ENCODE measurements around the gene MAPKAP1.

The MAPKAP1 gene

DNA sequence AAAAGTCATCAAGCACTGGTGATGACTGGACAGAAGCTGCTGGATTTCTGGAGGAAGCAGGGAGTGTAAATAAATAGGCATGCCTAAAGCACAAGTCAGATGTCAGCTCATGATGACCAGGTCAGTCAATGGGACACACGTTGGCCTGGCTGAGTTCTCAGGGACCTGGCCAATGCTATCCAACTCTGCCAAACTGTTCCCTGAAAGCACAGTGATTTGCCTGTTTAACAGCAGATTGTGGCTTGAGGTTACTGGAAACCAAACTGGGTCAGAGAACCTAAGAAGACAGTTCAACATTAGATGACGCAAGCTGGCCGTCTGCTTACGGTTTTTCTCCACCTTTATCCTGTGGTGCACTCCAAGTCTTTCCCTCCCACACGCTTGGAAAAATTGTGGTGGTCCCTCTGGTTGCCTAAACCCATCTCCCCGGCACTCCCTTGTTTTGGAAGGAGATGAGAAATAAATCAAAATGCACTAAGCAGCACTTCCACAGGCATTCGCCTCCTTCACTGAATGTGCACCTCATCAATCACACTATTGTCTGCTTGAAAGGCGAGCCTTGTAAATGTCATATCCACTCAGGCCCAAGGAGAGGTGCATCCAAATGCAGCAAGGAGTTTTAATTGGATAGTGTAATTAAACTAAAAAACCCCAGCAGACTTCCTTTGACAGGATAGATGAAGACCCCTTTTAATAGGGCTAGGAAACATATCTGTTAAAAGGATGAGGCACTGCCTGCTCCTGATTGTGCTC lies 245.9 kb downstream of the MAPKAP1 start:
- ATAC-seq (replicated peaks; ENCODE audit: extremely low read depth, poor library complexity, severe bottlenecking) (no peak), DNase-seq (ENCODE audit: low spot score in 2 of 2) (no peak)
- Mint-ChIP-seq H3K4me1 (no peaks in the 10 kb centered on the region), H3K4me3 (no peak overlapping the region), H3K27ac (ENCODE audit: low read depth) (no peak overlapping the region), H3K36me3 (ENCODE audit: insufficient read depth) (peaks cover 13% of the 10 kb centered on the region), H3K27me3 (no peaks in the 10 kb centered on the region), H3K9me3 (no peaks in the 10 kb centered on the region)

GRCh38 chr9:125460346-125460745 lies 246.7 kb downstream of the MAPKAP1 start:
- no peak overlapping the region for H3K27ac Mint-ChIP-seq (ENCODE audit: low read depth)
- H3K4me3 Mint-ChIP-seq = no peak overlapping the region
- ATAC-seq (replicated peaks; ENCODE audit: extremely low read depth, poor library complexity, severe bottlenecking) (no peak), DNase-seq (ENCODE audit: low spot score in 2 of 2) (no peak)
- H3K27me3 Mint-ChIP-seq = no peaks in the 10 kb centered on the region
- H3K9me3 Mint-ChIP-seq = no peaks in the 10 kb centered on the region
- H3K4me1 Mint-ChIP-seq = no peaks in the 10 kb centered on the region
- H3K36me3 Mint-ChIP-seq (ENCODE audit: insufficient read depth) = peaks cover 13% of the 10 kb centered on the region

- ATAC-seq (replicated peaks; ENCODE audit: extremely low read depth, poor library complexity, severe bottlenecking) (no peak), DNase-seq (ENCODE audit: low spot score in 2 of 2) (no peak)
- Mint-ChIP-seq H3K27ac (ENCODE audit: low read depth) (no peak overlapping the region), H3K9me3 (no peaks in the 10 kb centered on the region), H3K4me3 (no peak overlapping the region), H3K27me3 (no peaks in the 10 kb centered on the region), H3K4me1 (no peaks in the 10 kb centered on the region), H3K36me3 (ENCODE audit: insufficient read depth) (peaks cover 14% of the 10 kb centered on the region)
These were observed 249.7 kb downstream of the MAPKAP1 start for GRCh38 chr9:125457357-125457756.

DNA sequence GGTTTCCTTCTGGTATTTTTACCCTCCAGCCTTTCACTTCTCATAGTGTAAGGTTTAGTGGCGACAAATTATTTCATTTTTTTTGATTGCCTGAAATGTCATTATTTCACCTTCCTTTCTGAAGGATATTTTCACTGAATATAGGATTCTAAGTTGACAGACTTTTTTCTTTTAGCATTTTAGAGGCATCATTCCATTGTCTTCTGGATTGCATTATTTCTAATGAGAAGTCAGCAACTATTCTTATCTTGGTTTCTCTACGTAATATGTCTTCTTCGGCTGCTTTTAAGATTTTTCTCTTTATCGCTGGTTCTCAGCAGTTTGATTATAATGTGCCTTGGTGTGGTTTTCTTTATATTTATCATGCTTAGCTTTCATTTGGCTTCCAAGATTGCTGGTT lies 251.1 kb downstream of the MAPKAP1 start:
- Mint-ChIP-seq H3K9me3 (no peaks in the 10 kb centered on the region), H3K4me1 (no peaks in the 10 kb centered on the region), H3K27me3 (no peaks in the 10 kb centered on the region), H3K27ac (ENCODE audit: low read depth) (no peak overlapping the region), H3K4me3 (no peak overlapping the region), H3K36me3 (ENCODE audit: insufficient read depth) (peaks cover 14% of the 10 kb centered on the region)
- DNase-seq (ENCODE audit: low spot score in 2 of 2) (no peak), ATAC-seq (replicated peaks; ENCODE audit: extremely low read depth, poor library complexity, severe bottlenecking) (no peak)

DNA sequence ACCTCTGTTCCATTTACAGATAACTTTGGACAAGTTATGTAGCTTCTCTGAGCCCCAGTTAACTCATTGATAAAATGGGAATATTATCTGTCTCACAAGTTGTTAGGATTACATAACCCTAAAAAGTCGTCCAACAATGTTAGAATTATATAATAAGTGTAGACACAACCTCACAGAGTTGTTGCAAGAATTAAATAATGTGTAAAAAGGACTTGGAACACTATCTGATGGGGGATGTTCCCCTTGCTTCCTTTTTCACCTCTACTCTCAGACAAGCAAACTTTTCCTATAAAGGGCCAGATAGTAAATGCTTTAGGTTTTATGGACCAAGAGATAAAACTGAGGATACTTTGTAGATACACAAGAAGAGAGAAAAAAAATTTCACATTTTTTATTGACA lies 251.9 kb downstream of the MAPKAP1 start:
- H3K36me3 Mint-ChIP-seq (ENCODE audit: insufficient read depth) = peaks cover 11% of the 10 kb centered on the region
- H3K4me1 Mint-ChIP-seq = no peaks in the 10 kb centered on the region
- H3K4me3 Mint-ChIP-seq = no peak overlapping the region
- DNase-seq (ENCODE audit: low spot score in 2 of 2) = no peak
- H3K9me3 Mint-ChIP-seq = no peaks in the 10 kb centered on the region
- no peaks in the 10 kb centered on the region for H3K27me3 Mint-ChIP-seq
- no peak overlapping the region for H3K27ac Mint-ChIP-seq (ENCODE audit: low read depth)
- ATAC-seq (replicated peaks; ENCODE audit: extremely low read depth, poor library complexity, severe bottlenecking) = no peak

DNA sequence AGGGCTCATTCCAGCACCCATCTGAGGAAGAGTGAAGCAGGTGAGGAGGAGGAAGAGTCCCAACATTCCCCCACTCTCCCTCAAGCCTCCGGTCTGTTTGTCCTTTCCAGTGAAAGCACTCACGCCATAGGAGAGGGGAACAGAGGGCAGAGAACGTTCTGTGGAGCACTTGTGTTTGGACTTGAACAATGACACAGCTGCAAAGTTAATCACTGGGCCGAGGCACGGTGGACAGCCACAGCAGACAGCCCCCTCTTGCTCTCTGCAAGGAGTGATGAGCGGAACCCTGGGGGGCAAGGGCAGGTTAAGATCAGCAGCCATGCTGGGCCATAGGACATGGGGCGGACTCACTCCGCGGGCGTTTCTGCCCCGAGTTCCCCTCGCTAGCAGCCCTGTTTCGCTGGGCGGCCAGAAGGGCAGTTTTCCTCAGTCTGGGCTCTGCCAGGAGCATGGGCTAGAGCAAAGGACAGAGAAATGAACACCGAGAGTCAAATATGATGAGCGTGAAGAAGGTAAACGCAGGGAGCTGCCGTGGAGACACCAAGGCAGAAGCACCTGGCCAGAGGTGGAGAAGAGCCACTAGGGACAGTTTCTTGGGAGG lies 259.7 kb downstream of the MAPKAP1 start:
- H3K4me1 Mint-ChIP-seq = peaks cover 4% of the 10 kb centered on the region
- H3K4me3 Mint-ChIP-seq = no peak overlapping the region
- no peaks in the 10 kb centered on the region for H3K27me3 Mint-ChIP-seq
- H3K36me3 Mint-ChIP-seq (ENCODE audit: insufficient read depth) = peaks cover 11% of the 10 kb centered on the region
- DNase-seq (ENCODE audit: low spot score in 2 of 2) (no peak), ATAC-seq (replicated peaks; ENCODE audit: extremely low read depth, poor library complexity, severe bottlenecking) (no peak)
- no peaks in the 10 kb centered on the region for H3K9me3 Mint-ChIP-seq
- H3K27ac Mint-ChIP-seq (ENCODE audit: low read depth) = no peak overlapping the region

DNA sequence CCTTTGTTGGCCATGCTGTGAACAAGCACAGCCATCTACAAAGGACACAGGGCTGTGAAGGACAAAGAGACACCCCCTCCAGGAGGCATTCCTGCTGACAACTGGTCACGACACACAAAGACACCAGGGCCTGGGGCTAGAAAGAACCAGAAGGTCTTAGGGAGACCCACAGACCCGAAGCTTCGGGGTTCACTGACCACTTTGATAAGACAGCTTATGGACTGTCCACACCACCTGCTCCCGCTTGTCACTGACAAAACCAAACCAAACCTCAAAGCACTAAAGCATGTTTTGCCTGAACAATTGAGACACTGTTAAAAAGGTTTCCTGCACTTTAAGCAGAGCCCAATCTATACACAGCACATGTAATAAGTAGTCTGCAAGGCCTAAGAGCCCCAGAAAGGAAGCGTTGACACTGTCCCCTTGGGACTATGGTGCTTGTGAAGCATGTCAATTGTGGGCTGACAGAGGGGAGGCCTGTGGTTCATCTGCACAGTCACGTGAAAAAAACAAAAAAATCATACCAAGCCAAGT lies 260.4 kb downstream of the MAPKAP1 start:
- DNase-seq (ENCODE audit: low spot score in 2 of 2) (no peak), ATAC-seq (replicated peaks; ENCODE audit: extremely low read depth, poor library complexity, severe bottlenecking) (peak; percentile 10)
- Mint-ChIP-seq H3K4me1 (peaks cover 4% of the 10 kb centered on the region), H3K9me3 (no peaks in the 10 kb centered on the region), H3K36me3 (ENCODE audit: insufficient read depth) (peaks cover 11% of the 10 kb centered on the region), H3K4me3 (no peak overlapping the region), H3K27ac (ENCODE audit: low read depth) (no peak overlapping the region), H3K27me3 (no peaks in the 10 kb centered on the region)

DNA sequence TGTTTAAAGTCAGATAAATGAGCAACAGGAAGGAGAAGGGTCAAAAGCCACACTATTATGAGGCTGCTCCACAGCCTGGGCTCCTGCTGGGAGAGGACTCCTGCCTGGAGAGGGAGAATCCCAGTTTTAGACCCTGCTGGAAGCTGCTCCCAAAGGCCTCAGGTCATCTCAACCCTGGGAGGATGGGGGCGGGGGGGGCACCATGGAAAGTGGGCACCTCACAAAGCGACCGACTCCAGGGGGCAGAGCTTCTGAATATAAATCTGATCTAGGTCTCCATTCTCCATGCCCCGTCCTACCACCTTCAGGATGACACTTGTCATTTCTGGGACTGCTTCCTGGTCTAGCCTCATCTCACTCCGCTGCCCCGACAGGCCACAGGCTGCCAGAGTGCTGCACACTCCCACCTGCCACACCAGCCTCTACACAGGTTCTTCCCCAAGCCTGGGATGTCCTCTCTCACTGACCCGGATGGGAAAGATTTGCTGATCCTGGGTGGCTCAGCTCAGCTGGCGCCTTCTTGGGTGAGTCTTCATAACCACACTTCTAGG lies 262.0 kb downstream of the MAPKAP1 start:
- no peak overlapping the region for H3K4me3 Mint-ChIP-seq
- H3K27me3 Mint-ChIP-seq = no peaks in the 10 kb centered on the region
- H3K27ac Mint-ChIP-seq (ENCODE audit: low read depth) = no peak overlapping the region
- H3K4me1 Mint-ChIP-seq = peaks cover 4% of the 10 kb centered on the region
- no peaks in the 10 kb centered on the region for H3K9me3 Mint-ChIP-seq
- H3K36me3 Mint-ChIP-seq (ENCODE audit: insufficient read depth) = peaks cover 14% of the 10 kb centered on the region
- ATAC-seq (replicated peaks; ENCODE audit: extremely low read depth, poor library complexity, severe bottlenecking) (no peak), DNase-seq (ENCODE audit: low spot score in 2 of 2) (no peak)

GRCh38 chr9:125444166-125444565 lies 262.8 kb downstream of the MAPKAP1 start:
- no peaks in the 10 kb centered on the region for H3K27me3 Mint-ChIP-seq
- no peak overlapping the region for H3K27ac Mint-ChIP-seq (ENCODE audit: low read depth)
- ATAC-seq (replicated peaks; ENCODE audit: extremely low read depth, poor library complexity, severe bottlenecking) (no peak), DNase-seq (ENCODE audit: low spot score in 2 of 2) (no peak)
- no peak overlapping the region for H3K4me3 Mint-ChIP-seq
- peaks cover 14% of the 10 kb centered on the region for H3K36me3 Mint-ChIP-seq (ENCODE audit: insufficient read depth)
- H3K4me1 Mint-ChIP-seq = peaks cover 4% of the 10 kb centered on the region
- H3K9me3 Mint-ChIP-seq = no peaks in the 10 kb centered on the region

DNA sequence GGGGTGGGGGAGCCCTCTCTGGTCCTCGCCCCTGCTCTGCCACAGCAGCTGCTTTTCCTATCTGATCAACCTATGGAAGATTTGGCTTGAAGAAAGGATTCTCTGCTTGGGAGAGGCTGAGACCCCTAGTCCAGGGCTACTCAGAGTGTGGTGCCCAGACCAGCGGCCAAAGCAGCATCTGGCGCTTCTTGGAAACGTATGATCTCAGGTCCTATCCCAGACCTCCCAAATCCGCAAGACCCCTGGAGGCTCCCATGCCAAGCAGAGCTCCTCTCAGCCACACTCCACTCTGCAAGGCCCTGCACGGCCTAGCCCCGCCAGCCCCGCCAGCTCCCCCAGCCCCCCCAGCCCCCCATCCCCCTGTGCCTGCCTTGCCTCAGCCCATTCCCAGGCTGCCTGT lies 263.6 kb downstream of the MAPKAP1 start:
- Mint-ChIP-seq H3K4me1 (peaks cover 4% of the 10 kb centered on the region), H3K9me3 (no peaks in the 10 kb centered on the region), H3K4me3 (no peak overlapping the region), H3K36me3 (ENCODE audit: insufficient read depth) (peaks cover 14% of the 10 kb centered on the region), H3K27me3 (no peaks in the 10 kb centered on the region), H3K27ac (ENCODE audit: low read depth) (no peak overlapping the region)
- ATAC-seq (replicated peaks; ENCODE audit: extremely low read depth, poor library complexity, severe bottlenecking) (no peak), DNase-seq (ENCODE audit: low spot score in 2 of 2) (no peak)

GRCh38 chr9:125442452-125442851 lies 264.6 kb downstream of the MAPKAP1 start:
- Mint-ChIP-seq H3K36me3 (ENCODE audit: insufficient read depth) (peaks cover 16% of the 10 kb centered on the region), H3K27me3 (no peaks in the 10 kb centered on the region), H3K27ac (ENCODE audit: low read depth) (no peak overlapping the region), H3K4me1 (peaks cover 3% of the 10 kb centered on the region), H3K4me3 (no peak overlapping the region), H3K9me3 (no peaks in the 10 kb centered on the region)
- DNase-seq (ENCODE audit: low spot score in 2 of 2) (no peak), ATAC-seq (replicated peaks; ENCODE audit: extremely low read depth, poor library complexity, severe bottlenecking) (no peak)

DNA sequence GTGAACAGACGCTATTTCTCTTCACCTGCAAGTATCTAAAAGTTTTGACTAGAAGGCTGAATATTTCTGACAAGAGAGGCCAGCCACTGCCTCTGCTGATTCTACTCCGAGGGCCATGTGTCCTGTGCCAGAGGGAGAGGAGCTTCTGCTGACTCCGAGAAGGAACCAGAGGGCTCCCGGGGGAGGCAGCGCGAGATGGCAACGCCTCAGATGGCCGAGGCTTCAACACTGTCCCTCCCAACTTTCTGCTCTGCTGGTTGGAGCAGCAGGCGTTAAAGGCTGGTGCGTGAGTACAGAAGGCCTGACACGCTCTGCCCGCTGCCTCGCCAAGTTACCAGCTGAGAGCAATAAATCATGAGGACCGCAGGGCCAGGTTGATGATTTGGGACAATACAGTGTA lies 266.6 kb downstream of the MAPKAP1 start:
- Mint-ChIP-seq H3K27ac (ENCODE audit: low read depth) (no peak overlapping the region), H3K27me3 (no peaks in the 10 kb centered on the region), H3K9me3 (no peaks in the 10 kb centered on the region), H3K36me3 (ENCODE audit: insufficient read depth) (peaks cover 12% of the 10 kb centered on the region), H3K4me3 (no peak overlapping the region), H3K4me1 (no peaks in the 10 kb centered on the region)
- no peak for DNase-seq (ENCODE audit: low spot score in 2 of 2)
- no peak for ATAC-seq (replicated peaks; ENCODE audit: extremely low read depth, poor library complexity, severe bottlenecking)

Data from central memory CD8-positive, alpha-beta T cell (primary cell).